Cardiac septum (tissue), 1 donor: ENCODE measurements around the gene PPP1R7. TPM values are rescaled to one million over a fixed set of nuclear protein-coding genes. Genes with fewer than 3 reads are reported as not detected.

Experiments
- DNase-seq: peaks from one replicate; pipeline ENCODE4 v3.0.0-alpha.2; 2020; ENCODE audit warnings: low spot score
- intact Hi-C: fragments of 100-400 bp; cut with DNase I; formaldehyde crosslinking; loops from one replicate; pipeline ENCODE4 v1.14.0; 2022
- total RNA-seq: library from RNA; stranded (reverse); fragmentation: NEBNext Ultra II Directional; extraction: Animal tissue kit (Norgen Biotek cat#: 25700); gene quantifications from one replicate; pipeline ENCODE4 v1.2.1, GENCODE V29; 2021
- donor health status: DM: no; HTN: no; CAD: no.

The PPP1R7 gene
- total RNA-seq, 1 donor from 2014 or later: 77.7 TPM

DNA sequence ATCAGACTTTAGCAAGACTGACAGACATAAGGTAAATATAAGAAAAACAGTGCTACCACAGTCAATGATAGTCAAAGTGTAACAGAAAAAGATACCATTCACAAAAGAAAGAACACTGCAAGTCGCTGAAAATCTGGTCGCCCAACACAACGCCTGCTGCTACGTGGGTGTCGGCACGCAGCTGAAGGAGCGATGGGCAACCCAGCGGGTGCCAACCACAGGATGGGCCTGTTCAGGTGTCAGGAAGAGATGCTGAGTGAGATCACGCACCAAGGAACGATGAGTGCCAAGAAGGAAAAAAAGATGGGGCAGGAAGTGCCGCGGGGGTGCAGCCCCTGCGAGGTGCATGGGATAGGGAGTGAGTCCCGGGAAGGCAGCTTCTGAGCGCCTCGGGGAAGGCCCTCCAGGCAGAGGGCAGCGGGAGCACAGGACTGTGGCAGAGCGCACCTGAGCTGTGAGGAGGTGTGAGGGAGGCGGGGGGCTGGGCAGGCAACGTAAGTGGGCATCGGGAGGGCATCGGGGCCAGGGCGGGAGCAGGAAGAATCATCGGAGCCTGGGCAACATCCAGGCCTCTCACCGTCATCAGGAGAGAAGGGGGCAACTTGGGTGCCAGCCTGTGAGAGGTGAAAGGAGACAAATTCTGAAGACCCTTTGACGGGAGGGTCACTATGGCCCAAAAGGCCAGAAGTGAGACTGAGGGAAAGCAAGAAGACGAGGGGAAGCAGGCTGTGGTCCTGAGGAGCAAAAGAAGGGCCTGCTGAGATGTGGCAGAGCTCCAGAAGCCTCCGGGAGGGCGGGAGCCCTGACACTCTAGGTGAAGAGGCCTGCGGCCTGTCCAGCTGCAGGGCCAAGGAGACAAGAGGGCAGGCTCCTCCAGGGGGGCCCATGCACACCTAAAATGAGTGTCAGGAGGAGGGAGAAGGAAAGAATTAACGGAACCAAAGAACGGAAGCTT lies 33.4 kb upstream of the PPP1R7 start:
- DNase-seq: no peak
- intact Hi-C loops: no loop called here

DNA sequence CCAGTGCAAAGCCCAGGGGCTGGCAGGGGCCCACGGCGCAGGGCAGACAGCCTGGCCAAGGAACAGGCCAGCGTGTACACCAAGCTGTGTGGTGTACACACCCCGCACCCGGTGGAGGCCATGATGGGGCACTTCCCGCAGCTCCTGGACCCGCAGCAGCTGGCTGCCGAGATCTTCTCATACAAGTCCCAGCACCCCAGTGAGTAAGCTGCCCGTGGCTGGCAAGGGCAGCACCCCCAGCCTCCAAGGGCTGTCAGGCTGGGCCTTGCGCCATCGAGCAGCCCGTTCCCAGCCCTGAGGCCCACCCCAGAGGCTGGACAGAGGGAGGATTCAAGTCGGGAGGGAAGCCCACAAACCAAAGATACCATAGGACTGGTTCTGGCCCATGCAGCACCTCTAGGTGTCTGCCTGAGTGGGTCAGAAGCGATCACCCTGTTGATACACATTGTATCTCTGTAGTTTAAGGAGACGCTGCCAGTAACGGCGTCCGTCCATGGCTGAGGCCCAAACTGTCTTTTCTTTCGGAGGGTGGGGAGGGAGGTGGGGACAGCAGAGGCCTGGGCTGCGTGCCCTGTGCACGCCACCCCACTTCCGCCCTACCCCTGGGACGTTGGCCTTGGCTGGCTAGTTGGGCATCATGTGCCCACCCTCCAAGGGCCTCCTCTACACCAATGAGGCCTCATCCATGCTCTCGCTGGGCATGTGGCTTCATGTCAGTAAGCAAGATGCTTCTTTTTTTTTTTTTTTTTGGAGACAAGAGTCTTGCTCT lies 31.3 kb upstream of the PPP1R7 start:
- intact Hi-C loops: no loop called here
- DNase-seq: no peak

- intact Hi-C loops: no loop called here
- no peak for DNase-seq
Observed at GRCh38 chr2:241120440-241120839, 29.8 kb upstream of the PPP1R7 start.

- intact Hi-C loops: no loop called here
- no peak for DNase-seq
Observed at GRCh38 chr2:241121008-241121407, 29.3 kb upstream of the PPP1R7 start.

- peak; percentile 57 for DNase-seq
- intact Hi-C loops: no loop called here
Observed at GRCh38 chr2:241122376-241123002, 27.8 kb upstream of the PPP1R7 start.

DNA sequence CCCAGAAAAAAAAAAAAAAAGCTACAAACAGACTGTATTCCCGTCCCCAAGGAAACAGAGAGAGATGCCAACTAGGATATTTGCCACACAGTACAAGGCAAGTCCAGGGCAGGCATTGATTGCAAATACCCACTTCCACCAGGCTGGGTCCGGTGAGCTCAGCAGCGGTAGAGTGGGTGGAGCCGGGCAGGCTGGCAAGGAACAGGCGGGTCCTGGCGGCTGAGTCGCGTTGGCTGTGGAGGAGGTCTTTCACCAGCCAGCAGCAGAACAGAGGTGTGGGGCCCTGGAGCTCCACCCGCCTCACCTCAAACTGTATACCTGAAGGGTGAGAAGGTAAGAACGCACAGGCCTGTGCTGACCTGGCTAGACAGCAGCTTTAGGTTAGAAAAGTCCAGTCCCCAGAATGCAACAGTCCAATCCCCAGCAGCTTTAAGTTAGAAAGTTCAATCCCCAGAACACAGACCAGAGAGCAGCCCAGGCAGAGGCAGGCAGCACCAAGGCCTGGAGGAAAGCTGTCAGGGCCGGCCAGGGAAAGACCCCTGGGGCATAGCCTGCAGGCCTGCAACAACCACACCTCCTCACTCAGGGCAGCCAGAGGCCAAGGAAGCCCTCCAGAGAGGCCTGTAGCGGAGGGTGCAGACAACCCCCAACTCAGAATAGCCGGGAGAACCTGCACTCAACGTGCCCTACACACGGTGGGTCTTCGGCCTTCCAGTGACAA lies 26.3 kb upstream of the PPP1R7 start:
- DNase-seq: peak; percentile 53
- intact Hi-C loops: no loop called here

- intact Hi-C loops: no loop called here
- DNase-seq: no peak
Observed at GRCh38 chr2:241125626-241126025, 24.6 kb upstream of the PPP1R7 start.

DNA sequence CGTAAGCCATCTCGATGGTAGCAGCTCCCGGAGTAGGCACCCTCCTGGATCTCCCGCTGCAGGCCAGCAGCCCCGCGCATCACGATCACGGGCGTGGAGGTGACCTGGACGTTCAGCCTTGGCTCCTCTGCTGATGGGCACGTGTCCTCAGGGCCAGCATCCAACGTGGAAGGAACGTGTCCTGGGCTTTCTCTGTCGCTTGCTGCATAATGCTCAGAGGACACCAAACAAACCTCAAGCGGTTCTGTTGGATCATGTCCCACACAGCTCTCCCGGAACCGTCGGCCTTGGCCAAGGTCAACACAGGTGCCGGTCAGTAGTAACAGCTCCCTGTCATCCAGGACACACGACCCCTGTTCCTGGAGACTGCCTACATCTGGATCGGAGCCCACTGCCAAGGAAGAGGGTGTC lies 24.1 kb upstream of the PPP1R7 start:
- intact Hi-C loops: no loop called here
- peak; percentile 69 for DNase-seq

DNA sequence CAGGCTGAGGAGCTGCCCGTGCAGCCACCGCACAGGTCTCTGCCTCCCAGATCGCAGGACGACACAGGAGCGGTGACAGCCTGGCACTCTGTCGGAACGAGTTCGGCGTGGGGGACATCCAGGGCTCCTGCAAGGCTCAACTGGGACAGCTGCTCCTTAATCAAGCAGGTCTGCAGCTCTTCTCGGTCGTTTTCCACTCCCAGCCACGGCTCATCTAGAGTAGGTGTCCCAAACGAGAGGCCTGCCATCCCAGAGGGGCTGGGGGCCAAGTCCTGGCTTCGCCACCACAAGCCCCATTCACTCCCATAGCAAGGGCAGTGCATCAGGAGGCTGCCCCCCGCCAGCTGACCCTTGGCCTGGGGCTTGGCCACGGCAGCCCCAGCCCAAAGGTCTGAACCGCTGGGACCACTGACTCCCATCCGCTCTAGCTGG lies 23.5 kb upstream of the PPP1R7 start:
- intact Hi-C loops: no loop called here
- peak; percentile 39 for DNase-seq

DNA sequence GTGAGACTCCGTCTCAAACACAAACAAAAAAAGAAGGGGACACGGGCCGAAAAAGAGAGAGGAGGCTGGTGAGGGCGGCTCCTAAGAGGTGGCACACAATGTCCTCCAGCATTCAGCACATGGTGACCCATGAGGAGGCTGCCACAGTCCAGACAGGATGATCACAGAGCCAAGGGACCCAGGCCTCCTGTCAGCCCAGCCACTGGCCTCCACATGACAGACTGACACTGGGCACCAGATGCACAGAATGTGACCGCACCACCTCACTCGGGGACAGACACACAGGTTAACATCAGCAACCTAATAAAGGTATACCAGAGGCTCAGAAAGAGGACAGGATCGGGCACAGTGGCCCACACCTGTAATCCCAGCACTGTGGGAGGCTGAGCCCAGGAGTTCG lies 22.0 kb upstream of the PPP1R7 start:
- intact Hi-C loops: no loop called here
- DNase-seq: no peak

GRCh38 chr2:241129086-241129871 lies 21.0 kb upstream of the PPP1R7 start:
- no peak for DNase-seq
- intact Hi-C loops: no loop called here

- DNase-seq: no peak
- intact Hi-C loops: no loop called here
Observed at GRCh38 chr2:241130316-241130715, 20.0 kb upstream of the PPP1R7 start.

- intact Hi-C loops: no loop called here
- DNase-seq: no peak
Observed at GRCh38 chr2:241131531-241131930, 18.7 kb upstream of the PPP1R7 start.

DNA sequence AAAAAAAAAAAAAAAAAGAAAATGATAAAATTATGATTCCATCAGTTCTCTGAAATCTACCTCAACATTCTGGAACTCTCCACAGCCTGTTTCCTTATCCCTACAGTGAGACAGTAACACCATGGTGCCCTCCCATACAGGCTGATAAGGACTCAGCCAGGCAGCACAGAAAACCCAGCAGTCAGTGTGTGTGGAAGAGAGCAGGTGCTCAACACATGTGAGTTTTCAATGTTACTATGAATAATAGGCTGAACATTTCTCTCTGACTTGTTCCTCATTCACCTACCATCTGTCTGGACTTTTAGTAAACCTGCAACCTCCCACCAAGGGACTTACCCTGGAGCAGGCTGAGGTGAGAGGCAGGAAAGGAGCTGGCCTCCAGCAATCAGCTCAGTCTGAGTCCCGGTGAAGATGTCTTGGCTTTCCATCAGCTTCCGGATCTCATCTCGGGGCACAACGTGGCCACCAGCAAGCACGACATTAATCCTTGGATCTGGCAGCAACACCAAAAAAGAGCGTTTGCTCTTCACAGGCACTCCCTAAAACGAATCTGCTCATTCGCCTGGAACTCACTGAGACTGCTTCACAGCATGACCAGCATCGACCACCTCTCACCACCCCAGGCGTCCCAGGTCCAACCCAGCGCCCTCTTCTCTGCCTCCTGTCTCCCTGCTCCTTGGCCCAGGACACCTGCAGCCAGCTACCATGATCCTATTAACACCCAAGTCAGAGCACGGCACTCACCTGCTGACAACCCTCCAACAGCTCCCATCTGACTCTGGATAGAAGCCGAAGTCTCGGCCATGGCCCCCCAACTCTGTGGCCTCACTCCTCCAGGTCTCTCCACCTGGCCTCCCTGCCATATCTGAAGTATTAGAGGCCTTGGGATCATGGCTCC lies 17.5 kb upstream of the PPP1R7 start:
- intact Hi-C loops: no loop called here
- no peak for DNase-seq

GRCh38 chr2:241133436-241133820 lies 16.8 kb upstream of the PPP1R7 start:
- DNase-seq: no peak
- intact Hi-C loops: no loop called here

- intact Hi-C loops: no loop called here
- no peak for DNase-seq
Observed at GRCh38 chr2:241134711-241135110, 15.6 kb upstream of the PPP1R7 start.

DNA sequence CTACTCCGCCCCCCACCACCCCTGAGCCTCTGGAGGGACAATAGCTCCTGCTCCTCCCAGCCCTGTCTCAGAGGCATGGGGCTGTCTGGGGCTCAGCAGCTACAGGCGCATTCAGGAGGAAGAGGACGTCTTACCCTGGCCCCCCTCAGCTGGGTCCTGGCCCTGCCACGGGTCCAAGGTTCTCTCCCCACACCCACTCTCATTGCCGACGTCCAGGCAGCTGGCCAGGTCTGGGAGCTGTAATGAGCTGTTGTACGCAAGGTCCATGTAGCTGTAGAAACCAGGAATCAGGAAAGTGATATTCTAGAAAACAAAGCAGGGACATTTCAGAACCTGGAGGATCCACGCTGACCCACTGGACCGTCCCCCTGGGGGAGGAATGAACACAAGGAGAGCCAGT lies 14.5 kb upstream of the PPP1R7 start:
- intact Hi-C loops: no loop called here
- no peak for DNase-seq

GRCh38 chr2:241136191-241136590 lies 14.1 kb upstream of the PPP1R7 start:
- intact Hi-C loops: no loop called here
- no peak for DNase-seq
